Stimulated activated naive B cell treated with anti-CD40 and anti-IgM and Interleukin-4, amounts not matched to agents 10 μg/mL and 1 μg/mL and 100 μg/mL, for 72 hours (primary cell): ENCODE measurements around the gene ZNF775.
A peak's percentile ranks its signal among the peaks of the same experiment; 100 is the strongest.

Experiments
- ATAC-seq, 2 donors: fragments of 150-1000 bp; cut with Tn5 transposase; replicated peaks; 2 replicates each; pipeline ENCODE4 v1.10.0; 2021; ENCODE audit warnings: moderate library complexity in 1 of 2
- DNase-seq: peaks from one replicate; pipeline ENCODE4 v3.0.0; 2021
- H3K27ac Mint-ChIP-seq: one replicate; pipeline ENCODE4 v1.8.0; 2022; ENCODE audit warnings: mild to moderate bottlenecking, mixed read lengths
- H3K27me3 Mint-ChIP-seq, 2 donors: one replicate each; pipeline ENCODE4 v1.8.0; 2022; ENCODE audit warnings: mixed read lengths in 2 of 2
- H3K36me3 Mint-ChIP-seq, 2 donors: one replicate each; pipeline ENCODE4 v1.8.0; 2022; ENCODE audit warnings: mixed read lengths in 2 of 2, mild to moderate bottlenecking in 1 of 2
- H3K4me1 Mint-ChIP-seq, 2 donors: one replicate each; pipeline ENCODE4 v1.8.0; 2022; ENCODE audit warnings: mixed read lengths in 2 of 2, mild to moderate bottlenecking in 1 of 2
- H3K4me3 Mint-ChIP-seq, 2 donors: one replicate each; pipeline ENCODE4 v1.8.0; 2022; ENCODE audit warnings: mild to moderate bottlenecking in 2 of 2, mixed read lengths in 2 of 2, moderate library complexity in 1 of 2
- H3K9me3 Mint-ChIP-seq, 2 donors: one replicate each; pipeline ENCODE4 v1.8.0; 2022; ENCODE audit warnings: mixed read lengths in 2 of 2, mild to moderate bottlenecking in 1 of 2

The ZNF775 gene

DNA sequence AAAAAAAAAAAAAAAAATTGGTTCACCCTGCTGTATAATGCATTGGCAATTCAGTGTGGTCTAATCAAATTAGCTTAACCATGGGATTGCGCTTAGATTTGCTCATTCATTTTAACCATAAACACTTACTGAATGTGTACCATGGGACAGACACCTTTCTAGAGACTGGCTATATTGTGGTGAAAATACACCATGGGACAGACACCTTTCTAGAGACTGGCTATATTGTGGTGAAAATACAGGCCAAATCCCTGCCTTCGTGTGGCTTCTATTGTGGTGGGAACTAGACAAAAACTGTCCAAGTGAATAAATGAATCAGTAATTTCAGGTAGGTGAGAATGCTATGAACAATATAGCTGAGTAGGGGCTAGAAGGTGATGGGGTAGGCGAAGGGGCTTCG, 20.7 kb upstream of the ZNF775 start:
- no peak for ATAC-seq
- no peak overlapping the region for H3K4me3 Mint-ChIP-seq

GRCh38 chr7:150358988-150359621, 20.0 kb upstream of the ZNF775 start:
- DNase-seq (no peak), ATAC-seq (no peak)
- Mint-ChIP-seq H3K36me3 (peaks cover 0 to 2% of the 10 kb centered on the region in 2 donors), H3K9me3 (peaks cover 0 to 4% of the 10 kb centered on the region in 2 donors), H3K4me3 (no peak overlapping the region), H3K4me1 (peaks cover 41 to 65% of the 10 kb centered on the region in 2 donors), H3K27me3 (peaks cover 0 to 5% of the 10 kb centered on the region in 2 donors), H3K27ac (no peak overlapping the region)

More for the DNA sequence above, 20.7 kb upstream of the ZNF775 start:
- no peak overlapping the region for H3K27ac Mint-ChIP-seq
- peaks cover 0 to 5% of the 10 kb centered on the region in 2 donors for H3K27me3 Mint-ChIP-seq
- DNase-seq = no peak
- peaks cover 0 to 4% of the 10 kb centered on the region in 2 donors for H3K9me3 Mint-ChIP-seq
- peaks cover 0 to 2% of the 10 kb centered on the region in 2 donors for H3K36me3 Mint-ChIP-seq
- peaks cover 35 to 59% of the 10 kb centered on the region in 2 donors for H3K4me1 Mint-ChIP-seq

GRCh38 chr7:150359622-150360362, 19.3 kb upstream of the ZNF775 start:
- H3K36me3 Mint-ChIP-seq = peaks cover 0 to 2% of the 10 kb centered on the region in 2 donors
- H3K9me3 Mint-ChIP-seq = peaks cover 0 to 4% of the 10 kb centered on the region in 2 donors
- peaks cover 44 to 70% of the 10 kb centered on the region in 2 donors for H3K4me1 Mint-ChIP-seq
- H3K4me3 Mint-ChIP-seq = no peak overlapping the region
- peaks cover 0 to 5% of the 10 kb centered on the region in 2 donors for H3K27me3 Mint-ChIP-seq
- DNase-seq (no peak), ATAC-seq (no peak)
- peak overlapping the region; percentile 52 for H3K27ac Mint-ChIP-seq

- peak overlapping the region; percentile 52 for H3K27ac Mint-ChIP-seq
- no peak overlapping the region for H3K4me3 Mint-ChIP-seq
- DNase-seq = no peak
- peaks cover 0 to 4% of the 10 kb centered on the region in 2 donors for H3K9me3 Mint-ChIP-seq
- H3K36me3 Mint-ChIP-seq = peaks cover 0 to 2% of the 10 kb centered on the region in 2 donors
- no peak for ATAC-seq
- peaks cover 47 to 77% of the 10 kb centered on the region in 2 donors for H3K4me1 Mint-ChIP-seq
- H3K27me3 Mint-ChIP-seq = peaks cover 0 to 5% of the 10 kb centered on the region in 2 donors
Measured at GRCh38 chr7:150360363-150361058, 18.6 kb upstream of the ZNF775 start.

GRCh38 chr7:150361402-150361801, 17.7 kb upstream of the ZNF775 start:
- H3K27me3 Mint-ChIP-seq = peaks cover 0 to 5% of the 10 kb centered on the region in 2 donors
- peaks cover 0 to 4% of the 10 kb centered on the region in 2 donors for H3K9me3 Mint-ChIP-seq
- H3K4me1 Mint-ChIP-seq = peaks cover 53 to 83% of the 10 kb centered on the region in 2 donors
- no peak overlapping the region for H3K27ac Mint-ChIP-seq
- DNase-seq (no peak), ATAC-seq (no peak)
- H3K36me3 Mint-ChIP-seq = peaks cover 0 to 2% of the 10 kb centered on the region in 2 donors
- H3K4me3 Mint-ChIP-seq = no peak overlapping the region

- no peak overlapping the region for H3K4me3 Mint-ChIP-seq
- DNase-seq (no peak), ATAC-seq (no peak)
- peaks cover 0 to 2% of the 10 kb centered on the region in 2 donors for H3K36me3 Mint-ChIP-seq
- H3K4me1 Mint-ChIP-seq = peaks cover 54 to 86% of the 10 kb centered on the region in 2 donors
- H3K27me3 Mint-ChIP-seq = peaks cover 0 to 5% of the 10 kb centered on the region in 2 donors
- no peak overlapping the region for H3K27ac Mint-ChIP-seq
- H3K9me3 Mint-ChIP-seq = peaks cover 0 to 4% of the 10 kb centered on the region in 2 donors
Measured at GRCh38 chr7:150361807-150362621, 17.1 kb upstream of the ZNF775 start.

- Mint-ChIP-seq H3K9me3 (peaks cover 0 to 4% of the 10 kb centered on the region in 2 donors), H3K36me3 (peaks cover 0 to 2% of the 10 kb centered on the region in 2 donors), H3K4me1 (peaks cover 51 to 86% of the 10 kb centered on the region in 2 donors), H3K4me3 (no peak overlapping the region), H3K27ac (peak overlapping the region; percentile 72), H3K27me3 (peaks cover 0 to 5% of the 10 kb centered on the region in 2 donors)
- DNase-seq = no peak
- no peak for ATAC-seq
Measured at GRCh38 chr7:150363370-150363769, 15.8 kb upstream of the ZNF775 start.

- Mint-ChIP-seq H3K27me3 (peaks cover 0 to 5% of the 10 kb centered on the region in 2 donors), H3K9me3 (peaks cover 0 to 4% of the 10 kb centered on the region in 2 donors), H3K4me3 (peak overlapping the region; percentile 10 to 51), H3K4me1 (peaks cover 51 to 83% of the 10 kb centered on the region in 2 donors), H3K27ac (peak overlapping the region; percentile 72), H3K36me3 (peaks cover 1 to 2% of the 10 kb centered on the region in 2 donors)
- no peak for DNase-seq
- peak; percentile 46 to 63 for ATAC-seq
Measured at GRCh38 chr7:150363872-150364271, 15.3 kb upstream of the ZNF775 start.

- no peak for DNase-seq
- peak overlapping the region; percentile 99 for H3K27ac Mint-ChIP-seq
- peaks cover 0 to under 1% of the 10 kb centered on the region in 2 donors for H3K9me3 Mint-ChIP-seq
- peak overlapping the region in 1 of 2 donors; percentile 43 for H3K4me3 Mint-ChIP-seq
- peaks cover 0 to under 1% of the 10 kb centered on the region in 2 donors for H3K27me3 Mint-ChIP-seq
- ATAC-seq = no peak
- H3K4me1 Mint-ChIP-seq = peaks cover 44 to 77% of the 10 kb centered on the region in 2 donors
- peaks cover 12 to 14% of the 10 kb centered on the region in 2 donors for H3K36me3 Mint-ChIP-seq
Measured at GRCh38 chr7:150365194-150365593, 13.9 kb upstream of the ZNF775 start.

DNA sequence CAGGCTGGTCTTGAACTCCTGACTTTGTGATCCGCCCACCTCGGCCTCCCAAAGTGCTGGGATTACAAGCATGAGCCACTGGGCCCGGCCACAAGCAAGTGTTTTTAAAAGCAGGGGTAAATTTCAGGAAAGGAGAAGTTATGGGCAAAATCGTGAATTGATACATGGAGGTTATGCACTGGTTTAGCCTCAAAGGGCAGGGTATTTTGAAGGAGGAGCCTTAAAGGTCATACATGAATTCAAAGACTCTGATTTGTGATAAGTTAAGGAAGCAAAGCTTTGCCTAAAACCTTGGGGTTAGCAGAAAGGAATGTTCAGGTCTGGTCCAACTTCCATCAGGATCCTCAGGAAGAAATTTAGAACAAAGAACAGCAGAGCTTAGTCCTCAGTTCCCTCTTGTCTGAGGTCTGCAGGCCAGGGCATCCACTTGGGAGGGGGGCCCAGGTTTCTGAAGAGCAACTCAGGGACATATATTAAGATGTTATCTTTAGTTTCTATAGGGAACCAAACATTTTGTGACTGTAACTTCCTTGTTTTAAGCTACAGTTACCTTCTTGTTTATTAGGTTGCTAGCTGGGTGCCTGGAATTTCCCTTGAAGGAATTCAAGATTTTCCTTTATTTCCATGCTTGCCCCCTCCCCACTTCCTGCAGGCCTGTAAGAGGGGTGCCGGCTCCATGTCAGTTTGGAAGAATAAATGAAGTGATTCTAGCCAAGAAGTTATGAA, 13.3 kb upstream of the ZNF775 start:
- Mint-ChIP-seq H3K27ac (peak overlapping the region; percentile 99), H3K4me1 (peaks cover 50 to 81% of the 10 kb centered on the region in 2 donors), H3K4me3 (peak overlapping the region; percentile 43 to 55), H3K9me3 (no peaks in the 10 kb centered on the region), H3K36me3 (peaks cover 16 to 19% of the 10 kb centered on the region in 2 donors), H3K27me3 (no peaks in the 10 kb centered on the region)
- DNase-seq (peak; percentile 51), ATAC-seq (peak; percentile 43 to 45)

DNA sequence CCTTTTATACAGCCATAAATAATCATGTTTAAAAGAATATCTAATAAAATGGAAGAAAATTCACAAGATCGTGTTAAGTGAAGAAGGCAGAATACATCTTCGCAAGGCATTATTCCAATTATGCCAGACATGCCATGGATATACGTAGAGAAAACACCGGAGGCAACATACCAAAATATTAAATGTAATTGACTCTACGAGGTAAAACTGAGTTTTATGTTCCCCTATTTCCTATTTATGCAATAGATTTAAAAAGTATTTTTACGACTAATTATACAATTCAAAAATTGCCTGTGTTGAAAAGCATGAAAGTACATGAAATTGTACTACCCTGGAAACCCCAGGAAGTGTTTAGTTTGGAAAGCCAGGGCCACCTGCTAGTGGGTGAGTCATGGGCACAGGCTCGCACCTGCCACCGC, 11.4 kb upstream of the ZNF775 start:
- peak overlapping the region; percentile 85 to 96 for H3K4me3 Mint-ChIP-seq
- H3K9me3 Mint-ChIP-seq = no peaks in the 10 kb centered on the region
- H3K4me1 Mint-ChIP-seq = peaks cover 46 to 73% of the 10 kb centered on the region in 2 donors
- no peaks in the 10 kb centered on the region for H3K27me3 Mint-ChIP-seq
- DNase-seq = no peak
- no peak for ATAC-seq
- peak overlapping the region; percentile 97 for H3K27ac Mint-ChIP-seq
- H3K36me3 Mint-ChIP-seq = peaks cover 23 to 26% of the 10 kb centered on the region in 2 donors

GRCh38 chr7:150368096-150368883, 10.8 kb upstream of the ZNF775 start, which contains the start of gene REPIN1:
TSS of gene REPIN1 (plus strand) at chr7:150368822. CDS start at chr7:150369712, 890 bp downstream.
- peak; percentile 42 to 53 for ATAC-seq
- Mint-ChIP-seq H3K4me1 (peaks cover 45 to 73% of the 10 kb centered on the region in 2 donors), H3K27ac (peak within 1 kb of the TSS; percentile 99), H3K36me3 (peaks cover 29 to 32% of the 10 kb centered on the region in 2 donors), H3K9me3 (no peaks in the 10 kb centered on the region), H3K4me3 (peak within 1 kb of the TSS; percentile 96 to 97), H3K27me3 (no peaks in the 10 kb centered on the region)
- peak; percentile 85 for DNase-seq
